SK-N-SH (cell line): Measurements from ENCODE around the gene MAPKAPK3. TPM values are rescaled to one million over a fixed set of nuclear protein-coding genes. Genes with fewer than 3 reads are reported as not detected.

Experiments
- CTCF ChIA-PET: fragments of 300-600, 350-600 bp; formaldehyde crosslinking; extraction: SDS; loops from one replicate; lab custom pipeline; 2021; lab: Yijun Ruan, JAX
- POLR2A ChIA-PET: fragments of 350-600 bp; sonication (Branson Sonifier 250); formaldehyde crosslinking; extraction: SDS; loops from one replicate; lab custom pipeline; 2020; ENCODE audit warnings: antibody characterized with exemption, inconsistent platforms; lab: Yijun Ruan, JAX
- DNase-seq: peaks from one replicate; pipeline ENCODE4 v3.0.0; 2012
- H2AFZ ChIP-seq: fragments of 200-600 bp; sonication (generic); 2 replicates; pipeline ENCODE4 v1.8.1; 2016; ENCODE audit warnings: antibody characterized with exemption, mild to moderate bottlenecking, low read depth
- H3F3A ChIP-seq: fragments of 200-600 bp; sonication (generic); replicated peaks from 2 replicates; pipeline ENCODE3; 2016; ENCODE audit warnings: antibody characterized with exemption, mild to moderate bottlenecking; ENCODE audit not compliant: insufficient read depth
- H3K27ac ChIP-seq, 2 experiments: fragments of 200-500 bp in 1 of 2; fragments of 200-600 bp in 1 of 2; sonication (Bioruptor generic) in 1 of 2; sonication (generic), shearing (Covaris generic) in 1 of 2; 2 replicates each; pipeline versions ENCODE4 v1.5.1 to v1.6.1; 2014 to 2016; ENCODE audit warnings: low read depth in 2 of 2, inconsistent platforms in 1 of 2, low read length in 1 of 2, mild to moderate bottlenecking in 1 of 2, mixed read lengths in 1 of 2
- H3K27me3 ChIP-seq: fragments of 200-600 bp; sonication (generic), shearing (Covaris generic); 2 replicates; pipeline ENCODE4 v1.6.1; 2016; ENCODE audit warnings: mixed run types; ENCODE audit not compliant: insufficient read depth
- H3K36me3 ChIP-seq, 2 experiments: fragments of 200-500 bp in 1 of 2; fragments of 200-600 bp in 1 of 2; sonication (Bioruptor generic) in 1 of 2; sonication (generic) in 1 of 2; replicated peaks in 1 of 2; 2 replicates each; pipeline versions ENCODE3 to v1.5.1; 2014 to 2016; ENCODE audit warnings: low read length in 1 of 2, mild to moderate bottlenecking in 1 of 2; ENCODE audit not compliant: insufficient read depth in 2 of 2, control insufficient read depth in 1 of 2
- H3K4me1 ChIP-seq, 2 experiments: fragments of 200-500 bp in 1 of 2; fragments of 200-600 bp in 1 of 2; sonication (Bioruptor generic) in 1 of 2; sonication (generic), shearing (Covaris generic) in 1 of 2; 2 replicates each; pipeline versions ENCODE4 v1.5.1 to v1.6.1; 2014 to 2016; ENCODE audit warnings: low read depth in 1 of 2, low read length in 1 of 2, mixed run types in 1 of 2; ENCODE audit not compliant: insufficient read depth in 2 of 2, control insufficient read depth in 1 of 2
- H3K4me2 ChIP-seq: fragments of 200-600 bp; sonication (generic), shearing (Covaris generic); 2 replicates; pipeline ENCODE4 v1.6.1; 2017; ENCODE audit warnings: mixed run types
- H3K4me3 ChIP-seq, 2 experiments: fragments of 200-500 bp in 1 of 2; fragments of 200-600 bp in 1 of 2; sonication (Bioruptor generic) in 1 of 2; sonication (generic), shearing (Covaris generic) in 1 of 2; 2 replicates each; pipeline versions ENCODE4 v1.5.1 to v1.8.1; 2014 to 2016; ENCODE audit warnings: low read depth in 2 of 2, inconsistent platforms in 1 of 2, low read length in 1 of 2, mild to moderate bottlenecking in 1 of 2, mixed read lengths in 1 of 2, moderate library complexity in 1 of 2
- H3K79me2 ChIP-seq: fragments of 200-600 bp; sonication (generic); 2 replicates; pipeline ENCODE4 v1.8.1; 2017; ENCODE audit warnings: mild to moderate bottlenecking; ENCODE audit not compliant: insufficient read depth
- H3K9ac ChIP-seq: fragments of 200-600 bp; sonication (generic); 2 replicates; pipeline ENCODE4 v1.6.1; 2017; ENCODE audit warnings: mixed run types
- H3K9me2 ChIP-seq: fragments of 200-600 bp; sonication (generic); 2 replicates; pipeline ENCODE4 v1.6.1; 2017; ENCODE audit warnings: mixed run types
- H3K9me3 ChIP-seq: fragments of 200-600 bp; sonication (generic); 2 replicates; pipeline ENCODE4 v1.6.1; 2017; ENCODE audit warnings: mixed run types, mild to moderate bottlenecking, moderate library complexity
- H4K20me1 ChIP-seq: fragments of 200-600 bp; sonication (generic); 2 replicates; pipeline ENCODE4 v1.6.1; 2017; ENCODE audit warnings: mild to moderate bottlenecking, mixed run types; ENCODE audit not compliant: insufficient read depth
- CHD2 ChIP-seq: fragments of 150-350 bp; IDR thresholded peaks from 2 replicates; pipeline ENCODE4 v1.6.1; 2018; ENCODE audit warnings: low read length; ENCODE audit not compliant: partially characterized antibody
- CTCF ChIP-seq: fragments of 200-600 bp; sonication (generic); IDR thresholded peaks from 2 replicates; pipeline ENCODE4 v1.6.1; 2017; ENCODE audit warnings: antibody characterized with exemption, mild to moderate bottlenecking, moderate library complexity
- ELF1 ChIP-seq: IDR thresholded peaks from 2 replicates; pipeline ENCODE4 v1.4.0; 2012
- FOXM1 ChIP-seq: IDR thresholded peaks from 2 replicates; pipeline ENCODE4 v1.4.0; 2012; ENCODE audit warnings: low read depth, mild to moderate bottlenecking
- GATA2 ChIP-seq: sonication (generic); formaldehyde crosslinking; IDR thresholded peaks from 2 replicates; pipeline ENCODE4 v1.5.0; 2020; ENCODE audit warnings: mild to moderate bottlenecking, missing genetic modification reagents
- JUND ChIP-seq: IDR thresholded peaks from 2 replicates; pipeline ENCODE4 v1.4.0; 2012
- MEF2A ChIP-seq: IDR thresholded peaks from 2 replicates; pipeline ENCODE4 v1.4.0; 2012; ENCODE audit warnings: low read depth, borderline replicate concordance
- MXI1 ChIP-seq: IDR thresholded peaks from 2 replicates; pipeline ENCODE4 v1.6.1; 2012; ENCODE audit warnings: mild to moderate bottlenecking, low read depth, low read length, improper control_type of control experiment
- NFIC ChIP-seq: IDR thresholded peaks from 2 replicates; pipeline ENCODE4 v1.4.0; 2012; ENCODE audit warnings: borderline replicate concordance
- NRF1 ChIP-seq: IDR thresholded peaks from 2 replicates; pipeline ENCODE4 v1.6.1; 2012; ENCODE audit warnings: low read depth, mild to moderate bottlenecking, low read length
- PBX3 ChIP-seq: IDR thresholded peaks from 2 replicates; pipeline ENCODE4; 2012
- POLR2AphosphoS5 ChIP-seq: IDR thresholded peaks from 2 replicates; pipeline ENCODE4 v1.6.1; 2012; ENCODE audit warnings: low read depth, low read length
- REST ChIP-seq: IDR thresholded peaks from 2 replicates; pipeline ENCODE4 v1.6.1; 2012; ENCODE audit warnings: mild to moderate bottlenecking, low read depth, low read length, moderate library complexity
- SIN3A ChIP-seq: IDR thresholded peaks from 2 replicates; pipeline ENCODE4 v1.6.1; 2012; ENCODE audit warnings: low read depth, mild to moderate bottlenecking, low read length, moderate library complexity, borderline replicate concordance
- SMC3 ChIP-seq: IDR thresholded peaks from 2 replicates; pipeline ENCODE4 v1.6.1; 2012; ENCODE audit warnings: low read depth, low read length, improper control_type of control experiment
- TCF12 ChIP-seq: IDR thresholded peaks from 2 replicates; pipeline ENCODE4 v1.4.0; 2012
- USF2 ChIP-seq: fragments of 150-350 bp; IDR thresholded peaks from 2 replicates; pipeline ENCODE4 v1.6.1; 2017; ENCODE audit warnings: antibody characterized with exemption, low read length, low read depth, borderline replicate concordance
- YY1 ChIP-seq: IDR thresholded peaks from 2 replicates; pipeline ENCODE4 v1.4.0; 2012; ENCODE audit warnings: low read depth, mild to moderate bottlenecking
- WGBS: methylation state at CpG from one replicate; pipeline ENCODE4 v1.1.6; 2017; ENCODE audit warnings: low lambda C conversion rate; 5-methylcytosine and 5-hydroxymethylcytosine counted together
- polyA plus RNA-seq, 3 experiments: library from polyadenylated mRNA; depleted of rRNA; stranded (reverse); fragments of >200 nt; gene quantifications; 2 replicates each; pipeline ENCODE4 v1.2.3, GENCODE V29; 2012

MAPKAPK3 gene
- polyA plus RNA-seq, 1 of the 3 experiments (the other 2 are of a cell fraction) = 29.4 TPM

- POLR2A ChIA-PET = interaction anchor here (0.8 kb wide), 1 partner anchor 10 kb away, joined by 3 read pairs; no protein-coding TSS in a partner anchor
- Histone ChIP-seq H3F3A (no peaks in the 10 kb centered on the region), H3K27ac (no peak overlapping the region), H3K4me3 (no peak overlapping the region), H3K4me1 (no peaks in the 10 kb centered on the region), H2AFZ (no peak overlapping the region), H3K79me2 (no peaks in the 10 kb centered on the region), H3K4me2 (no peak overlapping the region), H3K36me3 (peaks cover 4 to 27% of the 10 kb centered on the region in 2 experiments), H3K9me3 (no peaks in the 10 kb centered on the region), H3K27me3 (no peaks in the 10 kb centered on the region), H3K9me2 (no peaks in the 10 kb centered on the region), H4K20me1 (no peaks in the 10 kb centered on the region), H3K9ac (no peak overlapping the region)
- TF ChIP-seq SIN3A (no peak), SMC3 (no peak), CTCF (no peak), GATA2 (CRISPR knock-in tag) (no peak), FOXM1 (no peak), NFIC (no peak), TCF12 (no peak), MEF2A (no peak), CHD2 (no peak), MXI1 (no peak), ELF1 (no peak), JUND (no peak), PBX3 (no peak), YY1 (no peak), USF2 (no peak), POLR2AphosphoS5 (no peak), NRF1 (no peak), REST (no peak)
- no peak for DNase-seq
- CTCF ChIA-PET = interaction anchor here (0.7 to 31.2 kb wide), 4 partner anchors 9 to 28 kb away, joined by 3 to 648 read pairs (median 10); partner anchors contain the start of genes C3orf18, CISH, HEMK1 and MAPKAPK3
- WGBS = 86% methylated on average over 7 of the region's 9 CpGs
Measured at GRCh38 chr3:50580683-50581458, 36.1 kb upstream of the MAPKAPK3 start.
